ENCODE data around the gene APOC4. TPM values are rescaled to one million over a fixed set of nuclear protein-coding genes. Genes with fewer than 3 reads are reported as not detected.

Gene APOC4
- total RNA-seq, 1 experiment from 2014 or later, result not detected

GRCh38 chr19:44951179-44952159 lies 9.4 kb downstream of the APOC4 start:
- H3K18ac ChIP-seq (ENCODE audit: insufficient read length, low read depth, low read length), result no peak overlapping the region
- H3K79me1 ChIP-seq (ENCODE audit: insufficient read depth, low read depth, low read length, poor library complexity, severe bottlenecking), result peaks cover 4% of the 10 kb centered on the region
- H2AK5ac ChIP-seq (ENCODE audit: insufficient read length, low read length), result no peak overlapping the region
- no peak overlapping the region for H3K27ac ChIP-seq (ENCODE audit: insufficient read length, low read depth, low read length)
- peaks cover 9% of the 10 kb centered on the region; the same call in 1 of the 2 replicates for H3K79me2 ChIP-seq (ENCODE audit: insufficient read depth, low read length)
- no peak overlapping the region for H2AFZ ChIP-seq (ENCODE audit: low read length)
- DNase-seq, result peak; percentile 69
- H3K9me3 ChIP-seq (ENCODE audit: control insufficient read depth, low read depth, low read length), result no peaks in the 10 kb centered on the region
- H2BK15ac ChIP-seq (ENCODE audit: low read depth, low read length), result no peak overlapping the region
- peaks cover 2% of the 10 kb centered on the region; the same call in 1 of the 2 replicates for H3K27me3 Mint-ChIP-seq (ENCODE audit: low read depth)
- no peak overlapping the region for H3K9ac ChIP-seq (ENCODE audit: extremely low read depth, insufficient read length, low read length)
- no peak overlapping the region for H2BK120ac ChIP-seq (ENCODE audit: low read depth, low read length, poor library complexity, severe bottlenecking)
- no peak overlapping the region for H3K23ac ChIP-seq (ENCODE audit: insufficient read length, low read depth, low read length)
- no peak overlapping the region for H4K91ac ChIP-seq (ENCODE audit: insufficient read length, low read depth, low read length)
- peaks cover 10% of the 10 kb centered on the region for H3K23me2 ChIP-seq (ENCODE audit: insufficient read length, low read depth, low read length, poor library complexity, severe bottlenecking)
- H3T11ph ChIP-seq (ENCODE audit: low read length), result no peak overlapping the region
- peak overlapping the region in 2 of 3 experiments; percentile 32 to 37; a peak in 2 of 7 replicates for H3K27ac Mint-ChIP-seq
- no CpG with 5 or more reads among the region's 13 CpGs for WGBS (ENCODE audit: extremely low coverage, insufficient read length, low lambda C conversion rate)
- peaks cover 12 to 19% of the 10 kb centered on the region in 2 experiments for H3K4me1 Mint-ChIP-seq
- no peak overlapping the region for H2BK20ac ChIP-seq (ENCODE audit: low read depth, low read length, poor library complexity, severe bottlenecking)
- H3K36me3 Mint-ChIP-seq (ENCODE audit: insufficient read depth in 1 of 3, low read depth in 3 of 3), result peaks cover 0 to 9% (median 5%) of the 10 kb centered on the region in 3 experiments; a peak in 6 of 7 replicates
- peaks cover 6% of the 10 kb centered on the region for H4K20me1 ChIP-seq (ENCODE audit: control insufficient read depth, insufficient read depth, insufficient read length)
- no peak overlapping the region for H3K4me2 ChIP-seq (ENCODE audit: insufficient read depth, insufficient read length, low read length)
- H3K56ac ChIP-seq (ENCODE audit: insufficient read length, low read depth, low read length), result no peak overlapping the region
- H2BK5ac ChIP-seq (ENCODE audit: insufficient read length, low read length), result no peak overlapping the region
- H2BK12ac ChIP-seq (ENCODE audit: insufficient read length, low read depth, low read length), result no peak overlapping the region
- no peaks in the 10 kb centered on the region for H3K27me3 ChIP-seq (ENCODE audit: insufficient read depth, low read length)
- H4K8ac ChIP-seq (replicated peaks; ENCODE audit: insufficient read length, low read depth, low read length), result no peak overlapping the region
- H3K4ac ChIP-seq (ENCODE audit: low read depth, low read length), result no peak overlapping the region
- no peak overlapping the region; the same call in 1 of the 2 replicates for H3K14ac ChIP-seq (ENCODE audit: insufficient read depth, low read length)
- H4K5ac ChIP-seq (ENCODE audit: insufficient read length, low read depth, low read length), result no peak overlapping the region
- TF ChIP-seq, protein P1, sequence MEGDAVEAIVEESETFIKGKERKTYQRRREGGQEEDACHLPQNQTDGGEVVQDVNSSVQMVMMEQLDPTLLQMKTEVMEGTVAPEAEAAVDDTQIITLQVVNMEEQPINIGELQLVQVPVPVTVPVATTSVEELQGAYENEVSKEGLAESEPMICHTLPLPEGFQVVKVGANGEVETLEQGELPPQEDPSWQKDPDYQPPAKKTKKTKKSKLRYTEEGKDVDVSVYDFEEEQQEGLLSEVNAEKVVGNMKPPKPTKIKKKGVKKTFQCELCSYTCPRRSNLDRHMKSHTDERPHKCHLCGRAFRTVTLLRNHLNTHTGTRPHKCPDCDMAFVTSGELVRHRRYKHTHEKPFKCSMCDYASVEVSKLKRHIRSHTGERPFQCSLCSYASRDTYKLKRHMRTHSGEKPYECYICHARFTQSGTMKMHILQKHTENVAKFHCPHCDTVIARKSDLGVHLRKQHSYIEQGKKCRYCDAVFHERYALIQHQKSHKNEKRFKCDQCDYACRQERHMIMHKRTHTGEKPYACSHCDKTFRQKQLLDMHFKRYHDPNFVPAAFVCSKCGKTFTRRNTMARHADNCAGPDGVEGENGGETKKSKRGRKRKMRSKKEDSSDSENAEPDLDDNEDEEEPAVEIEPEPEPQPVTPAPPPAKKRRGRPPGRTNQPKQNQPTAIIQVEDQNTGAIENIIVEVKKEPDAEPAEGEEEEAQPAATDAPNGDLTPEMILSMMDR (conservative IDR thresholded peaks at IDR 0.05), result peak; percentile 92
- no peaks in the 10 kb centered on the region; a peak in 1 of 5 replicates for H3K9me3 Mint-ChIP-seq
- no peak overlapping the region; a peak in 1 of 5 replicates for H3K4me3 Mint-ChIP-seq
- no peaks in the 10 kb centered on the region for H3K4me1 ChIP-seq (ENCODE audit: insufficient read depth, low read length)

All from H9 (cell line).